Large intestine (tissue), 3 donors: ENCODE results near the gene SEPTIN2. TPM values are rescaled to one million over a fixed set of nuclear protein-coding genes. Genes with fewer than 3 reads are reported as not detected.
"Not testable (repeated sequence)": the region's sequence is repeated elsewhere in the genome, so short reads cannot be mapped to it uniquely, and the experiment has no call there.

Source experiments
- DNase-seq, 2 donors: peaks; one replicate each; pipeline versions ENCODE4 v3.0.0 to v3.0.0-alpha.2; 2013
- H3K27ac ChIP-seq: one replicate; pipeline ENCODE4 v1.5.1; 2013; ENCODE audit warnings: low read length
- H3K27me3 ChIP-seq: 2 replicates; pipeline ENCODE4 v1.6.1; 2013; ENCODE audit warnings: low read length; ENCODE audit not compliant: control insufficient read depth, insufficient read depth
- H3K36me3 ChIP-seq: 2 replicates; pipeline ENCODE4 v1.6.1; 2013; ENCODE audit warnings: low read length; ENCODE audit not compliant: control insufficient read depth, insufficient read depth
- H3K4me1 ChIP-seq: one replicate; pipeline ENCODE4 v1.6.1; 2013; ENCODE audit warnings: low read length; ENCODE audit not compliant: control insufficient read depth, insufficient read depth
- H3K4me3 ChIP-seq: one replicate; pipeline ENCODE4 v1.5.1; 2013; ENCODE audit warnings: low read length
- H3K9me3 ChIP-seq: one replicate; pipeline ENCODE4 v1.6.1; 2013; ENCODE audit warnings: mild to moderate bottlenecking, low read depth, low read length, moderate library complexity; ENCODE audit not compliant: control insufficient read depth
- WGBS: methylation state at CpG from one replicate; pipeline ENCODE4 v1.1.5; 2013; ENCODE audit warnings: low lambda C conversion rate; ENCODE audit not compliant: insufficient coverage; 5-methylcytosine and 5-hydroxymethylcytosine counted together
- polyA plus RNA-seq: library from polyadenylated mRNA; unstranded; fragments of 120-200 nt; gene quantifications from one replicate; pipeline ENCODE4 v1.2.1, GENCODE V29; 2013

Gene SEPTIN2
- polyA plus RNA-seq, 1 donor = 354 TPM

- Histone ChIP-seq H3K4me1 (no peaks in the 10 kb centered on the region), H3K27ac (no peak overlapping the region), H3K36me3 (no peaks in the 10 kb centered on the region), H3K27me3 (no peaks in the 10 kb centered on the region), H3K4me3 (no peak overlapping the region), H3K9me3 (no peaks in the 10 kb centered on the region)
- no CpG with 5 or more reads among the region's 1 CpG for WGBS
- DNase-seq = no peak
Measured at GRCh38 chr2:241285596-241285995, 30.1 kb upstream of the SEPTIN2 start.

- Histone ChIP-seq H3K27me3 (no peaks in the 10 kb centered on the region), H3K4me1 (no peaks in the 10 kb centered on the region), H3K36me3 (no peaks in the 10 kb centered on the region), H3K9me3 (no peaks in the 10 kb centered on the region), H3K27ac (no peak overlapping the region), H3K4me3 (no peak overlapping the region)
- WGBS = 100% methylated on average over 3 of the region's 9 CpGs
- no peak for DNase-seq
Measured at GRCh38 chr2:241286348-241287090, 29.2 kb upstream of the SEPTIN2 start.

GRCh38 chr2:241288324-241288888 is 27.3 kb upstream of the SEPTIN2 start:
- WGBS = no CpG with 5 or more reads among the region's 3 CpGs
- H3K4me3 ChIP-seq = no peak overlapping the region
- no peaks in the 10 kb centered on the region for H3K27me3 ChIP-seq
- DNase-seq = no peak
- H3K27ac ChIP-seq = no peak overlapping the region
- H3K36me3 ChIP-seq = no peaks in the 10 kb centered on the region
- no peaks in the 10 kb centered on the region for H3K9me3 ChIP-seq
- no peaks in the 10 kb centered on the region for H3K4me1 ChIP-seq

DNA sequence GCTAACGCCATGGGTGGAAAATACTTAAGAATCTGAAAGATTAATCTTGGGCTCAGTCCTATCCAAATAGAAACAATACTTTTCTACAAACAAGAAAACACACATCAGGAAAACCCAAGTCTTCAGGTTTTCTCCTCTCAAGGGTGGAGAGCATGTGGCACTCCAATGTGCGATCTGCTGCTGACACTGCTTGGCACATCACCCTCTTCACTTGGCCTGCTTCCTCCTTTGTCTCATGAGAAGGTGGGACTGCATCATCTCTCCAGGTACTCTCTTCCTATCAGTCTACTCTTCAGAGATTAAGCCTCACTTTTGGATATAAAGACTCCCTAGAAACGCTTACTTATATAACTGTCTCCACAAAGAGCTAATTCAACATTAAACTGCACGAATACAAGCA is 26.7 kb upstream of the SEPTIN2 start:
- no peak for DNase-seq
- WGBS = 80% methylated on average over 1 of the region's 4 CpGs
- no peaks in the 10 kb centered on the region for H3K4me1 ChIP-seq

DNA sequence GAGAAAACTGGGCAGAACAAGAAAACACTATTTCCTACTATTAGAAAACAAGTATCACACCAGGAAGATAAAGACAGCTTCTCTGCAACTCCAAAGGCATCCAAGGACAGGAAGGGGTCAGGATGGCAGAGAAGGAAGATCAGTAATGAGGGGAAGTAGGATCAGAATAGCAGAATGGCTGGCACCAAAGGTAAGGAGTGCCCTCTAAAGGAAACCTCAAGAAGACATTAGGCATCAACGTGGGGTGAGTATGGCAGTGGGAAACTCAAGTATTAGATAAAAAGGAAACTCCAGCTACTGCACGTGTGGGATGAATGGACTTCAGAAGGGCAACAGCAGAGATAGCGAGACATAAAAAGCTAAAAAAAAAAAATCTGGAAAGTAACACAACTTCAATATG is 26.1 kb upstream of the SEPTIN2 start:
- Histone ChIP-seq H3K27ac (no peak overlapping the region), H3K4me1 (no peaks in the 10 kb centered on the region), H3K27me3 (no peaks in the 10 kb centered on the region), H3K4me3 (no peak overlapping the region), H3K36me3 (no peaks in the 10 kb centered on the region), H3K9me3 (no peaks in the 10 kb centered on the region)
- DNase-seq = no peak
- 57% methylated on average over 2 of the region's 3 CpGs for WGBS

More for the DNA sequence above, 26.7 kb upstream of the SEPTIN2 start:
- H3K27me3 ChIP-seq = no peaks in the 10 kb centered on the region
- no peak overlapping the region for H3K27ac ChIP-seq
- H3K9me3 ChIP-seq = no peaks in the 10 kb centered on the region
- no peak overlapping the region for H3K4me3 ChIP-seq
- no peaks in the 10 kb centered on the region for H3K36me3 ChIP-seq

GRCh38 chr2:241291153-241291552 is 24.6 kb upstream of the SEPTIN2 start:
- DNase-seq = no peak
- Histone ChIP-seq H3K4me3 (no peak overlapping the region), H3K4me1 (no peaks in the 10 kb centered on the region), H3K27ac (no peak overlapping the region), H3K9me3 (no peaks in the 10 kb centered on the region), H3K27me3 (no peaks in the 10 kb centered on the region), H3K36me3 (no peaks in the 10 kb centered on the region)
- no CpG with 5 or more reads among the region's 6 CpGs for WGBS

DNA sequence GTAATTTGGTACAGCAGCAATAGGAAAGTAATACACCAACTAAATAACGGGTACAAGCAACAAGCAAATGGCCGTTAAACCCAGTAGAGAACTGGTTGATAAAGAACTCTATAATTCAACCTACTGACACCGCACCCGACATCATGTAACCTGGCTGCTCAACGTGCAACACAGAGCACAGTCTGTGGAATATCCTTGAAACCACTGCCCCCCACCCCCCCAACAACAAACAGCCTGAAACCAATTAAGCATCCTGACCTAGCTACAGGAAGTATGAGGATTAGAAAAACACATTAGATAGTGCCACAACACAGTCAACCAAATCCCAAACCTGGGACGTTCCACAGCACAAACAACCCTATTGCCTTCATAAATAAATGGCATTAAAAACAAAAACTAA is 23.7 kb upstream of the SEPTIN2 start:
- Histone ChIP-seq H3K4me3 (no peak overlapping the region), H3K36me3 (peaks cover 4% of the 10 kb centered on the region), H3K27ac (no peak overlapping the region), H3K27me3 (no peaks in the 10 kb centered on the region), H3K9me3 (no peaks in the 10 kb centered on the region), H3K4me1 (no peaks in the 10 kb centered on the region)
- 50% methylated on average over 1 of the region's 6 CpGs for WGBS
- DNase-seq = no peak

DNA sequence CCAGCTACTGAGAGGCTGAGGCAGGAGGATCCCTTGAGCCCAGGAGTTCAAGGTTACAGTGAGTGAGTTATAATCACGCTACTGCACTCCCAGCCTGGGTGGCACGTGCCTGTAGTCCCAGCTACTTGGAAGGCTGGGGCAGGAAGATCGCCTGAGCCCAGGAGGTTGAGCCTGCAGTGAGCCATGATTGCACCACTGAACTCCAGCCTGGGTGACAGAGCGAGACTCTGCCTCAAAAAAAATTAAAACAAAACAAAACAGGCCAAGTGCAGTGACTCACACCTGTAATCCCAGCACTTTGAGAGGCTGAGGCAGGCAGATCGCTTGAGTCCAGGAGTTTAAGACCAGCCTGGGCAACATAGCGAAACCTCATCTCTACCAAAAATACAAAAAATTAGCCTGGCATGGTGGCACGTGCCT is 22.3 kb upstream of the SEPTIN2 start:
- no CpG with 5 or more reads among the region's 7 CpGs for WGBS
- not testable (repeated sequence) for H3K4me1 ChIP-seq

DNA sequence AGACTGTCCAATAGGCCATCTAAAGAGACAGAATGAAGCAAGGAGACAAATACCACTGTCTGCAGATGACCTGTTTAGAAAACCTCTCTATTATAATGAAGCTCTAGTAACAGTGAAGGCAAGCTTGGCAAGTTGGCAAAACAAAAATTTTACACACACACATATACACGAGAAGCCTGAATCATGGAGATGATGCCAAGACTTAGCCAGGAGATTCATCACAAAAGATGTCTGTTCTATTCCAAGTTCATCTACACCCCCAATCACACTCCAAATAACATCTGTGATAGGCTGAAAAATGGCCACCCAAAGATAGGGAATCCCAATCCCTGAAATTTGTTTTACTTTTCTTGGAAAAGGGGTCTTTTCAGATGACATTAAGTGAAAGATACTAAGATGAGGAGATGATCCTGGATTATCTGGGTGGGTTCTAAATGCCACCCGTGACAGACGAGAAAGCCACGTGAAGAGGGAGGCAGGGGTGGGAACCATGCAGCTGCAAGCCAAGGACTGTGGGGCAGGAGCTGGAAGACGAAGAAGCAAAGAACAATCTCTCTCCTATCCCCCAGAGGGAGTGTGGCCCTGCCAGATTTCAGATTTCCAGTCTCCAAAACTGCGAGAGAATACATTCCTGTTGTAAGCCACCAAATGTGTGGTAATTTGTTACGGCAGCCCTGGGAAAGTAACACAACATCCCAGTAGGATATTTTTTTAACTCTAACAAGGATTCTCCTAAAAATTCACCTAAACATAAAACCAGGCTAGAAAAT is 20.2 kb upstream of the SEPTIN2 start:
- peaks cover 11% of the 10 kb centered on the region for H3K36me3 ChIP-seq
- no peak overlapping the region for H3K4me3 ChIP-seq
- H3K27me3 ChIP-seq = no peaks in the 10 kb centered on the region
- DNase-seq = no peak
- WGBS = no CpG with 5 or more reads among the region's 7 CpGs
- H3K9me3 ChIP-seq = no peaks in the 10 kb centered on the region
- H3K27ac ChIP-seq = no peak overlapping the region
- no peaks in the 10 kb centered on the region for H3K4me1 ChIP-seq

More for the DNA sequence above, 22.3 kb upstream of the SEPTIN2 start:
- H3K27me3 ChIP-seq, DNase-seq, H3K27ac ChIP-seq, H3K9me3 ChIP-seq, H3K4me3 ChIP-seq: not testable (repeated sequence)
- peaks cover 11% of the 10 kb centered on the region for H3K36me3 ChIP-seq

GRCh38 chr2:241296767-241297166 is 19.0 kb upstream of the SEPTIN2 start:
- no peaks in the 10 kb centered on the region for H3K27me3 ChIP-seq
- H3K9me3 ChIP-seq = no peaks in the 10 kb centered on the region
- peaks cover 11% of the 10 kb centered on the region for H3K36me3 ChIP-seq
- WGBS = 92% methylated on average over 2 of the region's 8 CpGs
- no peaks in the 10 kb centered on the region for H3K4me1 ChIP-seq
- no peak overlapping the region for H3K4me3 ChIP-seq
- H3K27ac ChIP-seq = no peak overlapping the region
- DNase-seq = no peak
